ENCODE data around the gene DCDC1.

DCDC1 gene, protein sequence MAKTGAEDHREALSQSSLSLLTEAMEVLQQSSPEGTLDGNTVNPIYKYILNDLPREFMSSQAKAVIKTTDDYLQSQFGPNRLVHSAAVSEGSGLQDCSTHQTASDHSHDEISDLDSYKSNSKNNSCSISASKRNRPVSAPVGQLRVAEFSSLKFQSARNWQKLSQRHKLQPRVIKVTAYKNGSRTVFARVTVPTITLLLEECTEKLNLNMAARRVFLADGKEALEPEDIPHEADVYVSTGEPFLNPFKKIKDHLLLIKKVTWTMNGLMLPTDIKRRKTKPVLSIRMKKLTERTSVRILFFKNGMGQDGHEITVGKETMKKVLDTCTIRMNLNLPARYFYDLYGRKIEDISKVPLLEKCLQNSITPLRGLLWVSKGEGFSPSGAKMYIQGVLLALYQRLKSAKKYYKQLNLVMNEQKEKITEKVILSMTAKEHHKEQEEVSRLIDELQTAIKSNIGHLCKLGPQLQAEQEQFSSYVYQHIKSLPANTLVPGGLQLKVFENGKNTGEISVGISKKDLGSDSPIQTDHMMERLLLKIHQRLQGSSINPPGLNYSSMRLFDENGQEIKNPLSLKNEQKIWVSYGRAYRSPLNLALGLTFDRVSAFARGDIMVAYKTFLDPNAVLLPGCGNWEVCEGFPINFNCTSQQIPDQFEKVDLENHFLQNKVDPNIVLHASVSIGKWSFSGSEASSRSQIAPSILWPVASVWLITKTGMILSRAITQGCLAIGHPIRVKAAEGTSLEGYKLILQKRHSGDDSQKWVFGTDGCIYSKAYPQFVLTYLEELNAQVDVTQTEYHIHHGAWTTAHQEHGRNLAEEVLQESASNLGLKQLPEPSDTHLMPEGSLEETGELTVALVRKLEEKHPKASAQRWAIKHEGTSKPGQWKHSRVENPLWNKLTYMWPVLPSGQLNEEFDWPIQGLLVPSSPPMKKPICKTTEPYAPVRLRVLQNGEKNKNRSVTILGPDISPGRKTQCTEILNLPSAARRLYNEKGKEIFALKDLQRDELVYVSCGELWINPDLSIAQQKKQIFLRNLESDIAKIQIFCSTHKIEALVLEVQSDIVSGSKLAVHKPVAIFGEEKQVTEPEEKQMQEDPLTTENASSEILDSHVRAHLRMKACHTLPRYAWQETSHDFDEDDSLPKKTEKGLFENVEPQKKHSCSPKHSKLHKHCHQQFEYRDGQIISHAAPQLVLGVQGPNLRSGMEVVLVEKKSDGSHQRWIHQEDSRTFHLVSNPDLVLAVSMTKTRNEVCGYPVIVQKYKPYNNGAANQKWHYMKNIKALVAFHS (N-terminal part only)

GRCh38 chr11:31369348-31370329 lies at the start of gene DCDC1, which contains the start of gene DNAJC24:
DCDC1 (minus strand) TSS chr11:31369739; CDS start chr11:31328280, 41,459 bp downstream.
DNAJC24 (plus strand) TSS chr11:31369860; CDS start chr11:31370749, 889 bp downstream.
- DNase-seq (ENCODE audit: low read depth in 2 of 2, low spot score in 1 of 2), result peak; percentile 90 to 91

DNA sequence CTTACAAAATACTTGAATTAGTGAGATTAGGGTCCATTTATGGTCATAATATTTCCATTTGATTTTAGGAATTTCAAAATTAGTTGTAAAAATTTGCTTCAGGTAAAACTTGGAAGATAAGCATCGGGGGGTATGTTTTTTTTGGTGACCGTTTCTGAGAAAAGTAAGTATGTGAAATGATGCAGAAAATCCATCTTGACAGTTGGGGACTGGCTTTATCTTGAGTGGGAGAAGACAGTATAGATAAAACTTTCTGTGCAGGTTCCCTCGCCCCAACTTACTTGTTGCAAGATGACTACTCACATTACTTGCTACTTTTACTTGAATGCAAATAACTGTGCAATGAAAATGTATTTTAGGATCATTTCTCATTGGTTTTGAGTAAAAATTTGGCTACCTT lies 49.6 kb upstream of the DCDC1 start:
- no peak for DNase-seq (ENCODE audit: low read depth in 2 of 2, low spot score in 1 of 2)

GRCh38 chr11:31417816-31418215 lies 48.3 kb upstream of the DCDC1 start:
- DNase-seq (ENCODE audit: low read depth in 2 of 2, low spot score in 1 of 2), result no peak

GRCh38 chr11:31417357-31417756 lies 47.8 kb upstream of the DCDC1 start:
- DNase-seq (ENCODE audit: low read depth in 2 of 2, low spot score in 1 of 2), result no peak

GRCh38 chr11:31415435-31415834 lies 45.9 kb upstream of the DCDC1 start:
- DNase-seq (ENCODE audit: low read depth in 2 of 2, low spot score in 1 of 2), result no peak

DNA sequence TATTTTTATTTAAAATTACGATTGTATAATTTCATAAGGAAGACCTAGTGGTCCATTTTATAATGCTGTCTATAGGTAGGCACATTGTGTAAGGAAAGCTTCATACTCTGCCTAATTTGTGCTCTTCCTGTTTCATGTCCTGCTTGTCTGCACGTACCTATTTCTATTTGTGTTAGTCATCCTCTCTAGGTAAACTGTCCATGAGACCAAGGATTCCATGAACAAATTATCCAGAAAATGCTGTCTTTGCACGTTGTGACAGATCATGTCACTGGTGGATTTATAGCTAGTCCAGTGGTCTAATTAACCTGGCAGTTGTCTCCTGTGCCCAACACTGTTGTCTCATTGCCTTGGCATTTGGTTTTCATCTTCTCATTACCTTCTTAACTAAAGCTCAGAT lies 44.8 kb upstream of the DCDC1 start:
- no peak for DNase-seq (ENCODE audit: low read depth in 2 of 2, low spot score in 1 of 2)

DNA sequence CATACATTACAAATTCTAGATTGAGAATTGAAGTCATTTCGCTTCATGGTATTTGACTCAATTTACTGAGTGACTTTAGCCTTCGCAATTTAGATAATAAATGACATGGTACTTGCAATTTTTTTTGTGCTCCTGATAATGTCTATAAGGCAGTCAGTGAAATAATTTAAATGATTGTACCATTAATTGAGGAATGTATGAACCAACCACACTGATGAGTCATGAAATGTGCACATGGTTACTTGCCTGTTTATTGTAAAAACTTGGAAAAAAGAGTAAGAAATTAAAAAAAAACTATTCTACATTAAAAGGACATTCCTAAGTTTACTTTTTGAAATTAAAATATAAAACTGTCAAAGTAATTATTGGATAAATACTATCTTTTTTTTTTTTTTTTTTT lies 43.4 kb upstream of the DCDC1 start:
- no peak for DNase-seq (ENCODE audit: low read depth in 2 of 2, low spot score in 1 of 2)

- DNase-seq (ENCODE audit: low read depth in 2 of 2, low spot score in 1 of 2), result no peak
Measured at GRCh38 chr11:31408201-31408600, 38.7 kb upstream of the DCDC1 start.

- no peak for DNase-seq (ENCODE audit: low read depth in 2 of 2, low spot score in 1 of 2)
Measured at GRCh38 chr11:31404614-31405013, 35.1 kb upstream of the DCDC1 start.

- DNase-seq (ENCODE audit: low read depth in 2 of 2, low spot score in 1 of 2), result no peak
Measured at GRCh38 chr11:31397239-31397834, 27.8 kb upstream of the DCDC1 start.

GRCh38 chr11:31387379-31387778 lies 17.8 kb upstream of the DCDC1 start:
- no peak for DNase-seq (ENCODE audit: low read depth in 2 of 2, low spot score in 1 of 2)

DNA sequence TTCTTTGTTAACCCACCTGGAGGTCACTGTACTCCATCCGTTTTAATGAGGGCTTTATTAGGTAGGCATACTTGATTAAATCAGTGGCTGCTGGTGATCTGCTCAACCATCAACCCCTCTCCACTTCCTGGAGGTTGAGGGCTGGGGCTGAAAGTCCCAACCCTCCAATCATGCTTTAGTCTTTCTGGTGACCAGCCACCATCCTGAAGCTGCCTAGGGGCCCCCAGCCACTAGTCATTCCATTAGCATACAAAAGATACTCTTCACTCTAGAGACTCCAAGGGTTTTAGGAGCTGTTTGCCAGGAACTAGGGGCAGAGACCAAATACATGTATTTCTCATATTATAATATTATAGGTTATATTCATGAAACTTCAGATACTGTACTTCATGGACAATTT lies 13.6 kb upstream of the DCDC1 start:
- no peak for DNase-seq (ENCODE audit: low read depth in 2 of 2, low spot score in 1 of 2)

- DNase-seq (ENCODE audit: low read depth in 2 of 2, low spot score in 1 of 2), result no peak
Measured at GRCh38 chr11:31375879-31376278, 6.3 kb upstream of the DCDC1 start.

- no peak for DNase-seq (ENCODE audit: low read depth in 2 of 2, low spot score in 1 of 2)
Measured at GRCh38 chr11:31366795-31367194, 2.7 kb downstream of the DCDC1 start.

GRCh38 chr11:31361743-31362142 lies 7.8 kb downstream of the DCDC1 start:
- no peak for DNase-seq (ENCODE audit: low read depth in 2 of 2, low spot score in 1 of 2)

DNA sequence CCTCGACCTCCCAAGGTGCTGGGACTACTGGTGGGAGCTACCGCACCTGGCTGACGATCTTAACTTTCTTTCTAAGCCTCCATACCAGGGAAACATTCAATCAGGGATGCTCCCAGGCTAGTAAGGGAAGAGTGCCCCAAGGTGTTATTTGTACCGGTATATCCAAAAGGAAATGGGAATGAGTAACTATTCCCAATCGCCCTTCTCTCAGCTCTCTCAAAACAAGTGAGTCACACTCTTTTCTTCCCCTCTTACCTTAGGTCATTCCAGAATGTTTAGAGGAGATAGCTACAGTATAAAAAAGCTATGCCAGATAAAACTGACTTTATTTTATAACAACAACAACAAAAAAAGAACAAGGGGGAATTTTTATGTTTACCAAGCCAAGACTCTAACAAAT lies 13.7 kb downstream of the DCDC1 start:
- no peak for DNase-seq (ENCODE audit: low read depth in 2 of 2, low spot score in 1 of 2)

- DNase-seq (ENCODE audit: low read depth in 2 of 2, low spot score in 1 of 2), result no peak
Measured at GRCh38 chr11:31355131-31355530, 14.4 kb downstream of the DCDC1 start.

- no peak for DNase-seq (ENCODE audit: low read depth in 2 of 2, low spot score in 1 of 2)
Measured at GRCh38 chr11:31351168-31351567, 18.4 kb downstream of the DCDC1 start.

DNA sequence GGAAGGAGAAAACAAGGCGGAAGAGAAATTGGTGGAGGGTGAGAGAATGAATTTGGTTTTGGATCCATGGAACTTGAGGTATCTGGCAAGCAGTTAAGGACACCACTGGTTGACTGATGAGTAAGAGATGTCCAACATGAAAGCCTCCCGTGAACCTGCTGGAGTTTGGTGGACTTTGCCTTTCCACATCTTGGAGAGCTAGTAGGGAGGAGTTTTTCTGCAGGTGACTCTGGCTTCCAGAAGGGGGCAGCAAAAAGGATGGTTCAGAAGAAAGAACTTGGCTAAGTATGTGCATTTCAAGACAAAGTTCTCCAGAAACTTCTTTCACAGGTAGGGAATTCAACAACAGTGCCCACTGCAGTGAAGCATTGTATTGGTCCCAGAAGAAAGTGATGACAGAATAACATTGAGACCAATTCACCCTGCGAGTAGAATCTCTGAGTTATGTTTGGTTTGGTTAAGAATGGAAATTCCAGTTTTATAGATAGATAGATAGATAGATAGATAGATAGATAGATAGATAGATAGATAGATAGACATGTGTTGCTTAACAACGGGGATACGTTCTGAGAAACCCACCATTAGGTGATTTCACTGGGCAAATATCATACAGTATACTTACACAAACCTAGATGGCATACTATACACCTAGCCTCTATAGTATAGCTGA lies 28.5 kb downstream of the DCDC1 start:
- DNase-seq (ENCODE audit: low read depth in 2 of 2, low spot score in 1 of 2), result no peak

Data from stimulated activated CD8-positive, alpha-beta memory T cell treated with anti-CD3 and anti-CD28 coated beads, Interleukin-4, amount 100 ng/mL, for 1 hour (primary cell).